H9 (cell line): ENCODE data around the gene WRAP73. TPM values are rescaled to one million over a fixed set of nuclear protein-coding genes. Genes with fewer than 3 reads are reported as not detected.
A peak's percentile ranks its signal among the peaks of the same experiment; 100 is the strongest.

Experiments
- DNase-seq: peaks from one replicate; pipeline ENCODE4 v3.0.0-alpha.2; 2017
- H2AFZ ChIP-seq: one replicate; pipeline ENCODE4 v1.6.1; 2013; ENCODE audit warnings: mild to moderate bottlenecking, low read length, control low read depth, moderate library complexity
- H2AK5ac ChIP-seq: 2 replicates; pipeline ENCODE4 v1.6.1; 2013; ENCODE audit warnings: low read length, control low read depth, mixed read lengths; ENCODE audit not compliant: insufficient read length
- H2BK120ac ChIP-seq: one replicate; pipeline ENCODE4 v1.6.1; 2013; ENCODE audit warnings: low read depth, mild to moderate bottlenecking, low read length, control low read depth, inconsistent platforms; ENCODE audit not compliant: poor library complexity, severe bottlenecking
- H2BK12ac ChIP-seq: 2 replicates; pipeline ENCODE4 v1.6.1; 2013; ENCODE audit warnings: low read length, control low read depth, mixed read lengths, low read depth; ENCODE audit not compliant: insufficient read length
- H2BK15ac ChIP-seq: 2 replicates; pipeline ENCODE4 v1.6.1; 2013; ENCODE audit warnings: low read depth, low read length, control low read depth
- H2BK20ac ChIP-seq: one replicate; pipeline ENCODE4 v1.6.1; 2013; ENCODE audit warnings: low read depth, mild to moderate bottlenecking, low read length, control low read depth, inconsistent platforms; ENCODE audit not compliant: poor library complexity, severe bottlenecking
- H2BK5ac ChIP-seq: 2 replicates; pipeline ENCODE4 v1.6.1; 2013; ENCODE audit warnings: low read length, control low read depth, mixed read lengths; ENCODE audit not compliant: insufficient read length
- H3K14ac ChIP-seq: 2 replicates; pipeline ENCODE4 v1.6.1; 2013; ENCODE audit warnings: low read length, control low read depth; ENCODE audit not compliant: insufficient read depth
- H3K18ac ChIP-seq: 2 replicates; pipeline ENCODE4 v1.6.1; 2013; ENCODE audit warnings: low read depth, mild to moderate bottlenecking, mixed read lengths, low read length, control low read depth; ENCODE audit not compliant: insufficient read length
- H3K23ac ChIP-seq: 2 replicates; pipeline ENCODE4 v1.6.1; 2013; ENCODE audit warnings: low read length, control low read depth, mixed read lengths, low read depth; ENCODE audit not compliant: insufficient read length
- H3K23me2 ChIP-seq: 2 replicates; pipeline ENCODE4 v1.6.1; 2013; ENCODE audit warnings: low read depth, mild to moderate bottlenecking, mixed read lengths, low read length, control low read depth; ENCODE audit not compliant: insufficient read length, poor library complexity, severe bottlenecking
- H3K27ac ChIP-seq: 2 replicates; pipeline ENCODE4 v1.5.1; 2013; ENCODE audit warnings: low read length, control low read depth, mixed read lengths, low read depth; ENCODE audit not compliant: insufficient read length
- H3K27me3 ChIP-seq: 2 replicates; pipeline ENCODE4 v1.6.1; 2013; ENCODE audit warnings: low read length, control low read depth, inconsistent platforms; ENCODE audit not compliant: insufficient read depth
- H3K4ac ChIP-seq: 2 replicates; pipeline ENCODE4 v1.6.1; 2013; ENCODE audit warnings: low read depth, mild to moderate bottlenecking, control low read depth, inconsistent platforms, low read length, moderate library complexity
- H3K4me1 ChIP-seq: 2 replicates; pipeline ENCODE4 v1.6.1; 2013; ENCODE audit warnings: low read length, control low read depth, inconsistent platforms; ENCODE audit not compliant: insufficient read depth
- H3K4me2 ChIP-seq: 2 replicates; pipeline ENCODE4 v1.6.1; 2013; ENCODE audit warnings: low read length, control low read depth, mixed read lengths; ENCODE audit not compliant: insufficient read length, insufficient read depth
- H3K56ac ChIP-seq: 2 replicates; pipeline ENCODE4 v1.6.1; 2013; ENCODE audit warnings: low read depth, mild to moderate bottlenecking, mixed read lengths, low read length, control low read depth; ENCODE audit not compliant: insufficient read length
- H3K79me1 ChIP-seq: 2 replicates; pipeline ENCODE4 v1.6.1; 2013; ENCODE audit warnings: low read depth, mild to moderate bottlenecking, moderate library complexity, low read length, control low read depth, inconsistent platforms; ENCODE audit not compliant: insufficient read depth, poor library complexity, severe bottlenecking
- H3K79me2 ChIP-seq: 2 replicates; pipeline ENCODE4 v1.6.1; 2013; ENCODE audit warnings: low read length, control low read depth, inconsistent platforms; ENCODE audit not compliant: insufficient read depth
- H3K9ac ChIP-seq: 2 replicates; pipeline ENCODE4 v1.6.1; 2013; ENCODE audit warnings: low read length, control low read depth, mixed read lengths; ENCODE audit not compliant: insufficient read length; ENCODE audit errors: extremely low read depth
- H3K9me3 ChIP-seq: one replicate; pipeline ENCODE4 v1.6.1; 2013; ENCODE audit warnings: low read depth, low read length, inconsistent platforms; ENCODE audit not compliant: control insufficient read depth
- H3T11ph ChIP-seq: one replicate; pipeline ENCODE4 v1.6.1; 2013; ENCODE audit warnings: mild to moderate bottlenecking, low read length, control low read depth, inconsistent platforms
- H4K20me1 ChIP-seq: one replicate; pipeline ENCODE4 v1.6.1; 2013; ENCODE audit not compliant: control insufficient read depth, insufficient read length, insufficient read depth
- H4K5ac ChIP-seq: 2 replicates; pipeline ENCODE4 v1.6.1; 2013; ENCODE audit warnings: low read depth, mild to moderate bottlenecking, mixed read lengths, low read length, control low read depth; ENCODE audit not compliant: insufficient read length
- H4K8ac ChIP-seq: replicated peaks from 2 replicates; pipeline ENCODE4 v1.6.1; 2013; ENCODE audit warnings: low read length, control low read depth, mixed read lengths, low read depth; ENCODE audit not compliant: insufficient read length
- H4K91ac ChIP-seq: 2 replicates; pipeline ENCODE4 v1.6.1; 2013; ENCODE audit warnings: low read depth, mild to moderate bottlenecking, moderate library complexity, mixed read lengths, low read length, control low read depth; ENCODE audit not compliant: insufficient read length
- H3K27ac Mint-ChIP-seq, 3 experiments: 2 replicates in 2 of 3; 3 replicates in 1 of 3; pipeline ENCODE4 v1.8.0; 2020 to 2021; ENCODE audit warnings: mixed read lengths in 3 of 3, mild to moderate bottlenecking in 1 of 3, moderate library complexity in 1 of 3
- H3K27me3 Mint-ChIP-seq: 2 replicates; pipeline ENCODE4 v1.8.0; 2021; ENCODE audit warnings: low read depth, mild to moderate bottlenecking, moderate library complexity, mixed read lengths
- H3K36me3 Mint-ChIP-seq, 3 experiments: 2 replicates in 2 of 3; 3 replicates in 1 of 3; pipeline ENCODE4 v1.8.0; 2020 to 2021; ENCODE audit warnings: low read depth in 3 of 3, mixed read lengths in 3 of 3; ENCODE audit not compliant: insufficient read depth in 1 of 3
- H3K4me1 Mint-ChIP-seq, 2 experiments: 2 replicates each; pipeline ENCODE4 v1.8.0; 2020; ENCODE audit warnings: mixed read lengths in 2 of 2
- H3K4me3 Mint-ChIP-seq, 2 experiments: 2 replicates in 1 of 2; 3 replicates in 1 of 2; pipeline ENCODE4 v1.8.0; 2020 to 2021; ENCODE audit warnings: mild to moderate bottlenecking in 2 of 2, mixed read lengths in 2 of 2, moderate library complexity in 1 of 2
- H3K9me3 Mint-ChIP-seq, 2 experiments: 2 replicates in 1 of 2; 3 replicates in 1 of 2; pipeline ENCODE4 v1.8.0; 2020; ENCODE audit warnings: mild to moderate bottlenecking in 2 of 2, mixed read lengths in 2 of 2, moderate library complexity in 1 of 2
- WGBS: extraction: QIAGEN DNeasy Blood & Tissue Kit; methylation state at CpG from one replicate; pipeline ENCODE4 v1.1.7; 2013; ENCODE audit warnings: missing lambda C conversion rate, low lambda C conversion rate, mixed read lengths; ENCODE audit not compliant: insufficient read length; ENCODE audit errors: extremely low coverage; 5-methylcytosine and 5-hydroxymethylcytosine counted together
- total RNA-seq: library from RNA; stranded (reverse); gene quantifications from 2 replicates; pipeline ENCODE4 v1.2.1, GENCODE V29; 2021
- TF ChIP-seq, protein P1 (sequence below): fragments of 200-600 bp; sonication (generic); conservative IDR thresholded peaks from 3 replicates; pipeline ENCODE4 v1.8.0; 2021; ENCODE audit warnings: antibody characterized with exemption, mild to moderate bottlenecking

The WRAP73 gene
- total RNA-seq, 1 experiment from 2014 or later, result 28.4 TPM

DNA sequence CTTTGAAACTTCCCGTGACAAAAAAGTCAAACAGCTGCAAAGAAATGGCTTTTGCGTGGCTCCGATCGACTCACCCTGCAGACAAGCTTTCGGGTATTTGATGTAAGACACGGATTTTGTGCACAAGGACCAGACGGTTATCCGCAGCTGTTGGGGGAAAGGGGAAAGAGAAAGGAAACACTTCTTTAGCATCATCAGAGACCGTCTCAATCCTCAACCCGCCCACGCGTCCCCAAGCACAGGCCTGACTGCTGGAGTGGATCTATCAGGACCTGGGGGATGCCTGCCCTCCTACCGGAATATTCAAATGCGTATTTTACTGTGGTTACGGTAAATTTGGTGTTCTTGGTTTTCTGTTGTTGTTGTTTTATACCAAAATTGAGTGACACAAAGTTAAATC, 11.2 kb downstream of the WRAP73 start:
- no peak overlapping the region for H2BK5ac ChIP-seq
- H3K56ac ChIP-seq, result no peak overlapping the region
- no peaks in the 10 kb centered on the region for H4K20me1 ChIP-seq
- no peak overlapping the region for H3T11ph ChIP-seq
- no peak overlapping the region for H3K14ac ChIP-seq
- no CpG with 5 or more reads among the region's 15 CpGs for WGBS
- TF ChIP-seq, protein P1, sequence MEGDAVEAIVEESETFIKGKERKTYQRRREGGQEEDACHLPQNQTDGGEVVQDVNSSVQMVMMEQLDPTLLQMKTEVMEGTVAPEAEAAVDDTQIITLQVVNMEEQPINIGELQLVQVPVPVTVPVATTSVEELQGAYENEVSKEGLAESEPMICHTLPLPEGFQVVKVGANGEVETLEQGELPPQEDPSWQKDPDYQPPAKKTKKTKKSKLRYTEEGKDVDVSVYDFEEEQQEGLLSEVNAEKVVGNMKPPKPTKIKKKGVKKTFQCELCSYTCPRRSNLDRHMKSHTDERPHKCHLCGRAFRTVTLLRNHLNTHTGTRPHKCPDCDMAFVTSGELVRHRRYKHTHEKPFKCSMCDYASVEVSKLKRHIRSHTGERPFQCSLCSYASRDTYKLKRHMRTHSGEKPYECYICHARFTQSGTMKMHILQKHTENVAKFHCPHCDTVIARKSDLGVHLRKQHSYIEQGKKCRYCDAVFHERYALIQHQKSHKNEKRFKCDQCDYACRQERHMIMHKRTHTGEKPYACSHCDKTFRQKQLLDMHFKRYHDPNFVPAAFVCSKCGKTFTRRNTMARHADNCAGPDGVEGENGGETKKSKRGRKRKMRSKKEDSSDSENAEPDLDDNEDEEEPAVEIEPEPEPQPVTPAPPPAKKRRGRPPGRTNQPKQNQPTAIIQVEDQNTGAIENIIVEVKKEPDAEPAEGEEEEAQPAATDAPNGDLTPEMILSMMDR, result no peak
- no peak overlapping the region for H3K18ac ChIP-seq
- no peaks in the 10 kb centered on the region for H3K27me3 ChIP-seq
- H3K4me2 ChIP-seq, result no peak overlapping the region
- no peak overlapping the region for H2BK12ac ChIP-seq
- H3K79me1 ChIP-seq, result no peaks in the 10 kb centered on the region
- H3K23me2 ChIP-seq, result no peaks in the 10 kb centered on the region
- Mint-ChIP-seq H3K27me3 (no peaks in the 10 kb centered on the region), H3K4me1 (no peaks in the 10 kb centered on the region), H3K36me3 (peaks cover 6 to 57% (median 42%) of the 10 kb centered on the region in 3 experiments; a peak in 6 of 7 replicates), H3K9me3 (no peaks in the 10 kb centered on the region), H3K4me3 (no peak overlapping the region), H3K27ac (peak overlapping the region in 1 of 3 experiments; percentile 40; a peak in 1 of 7 replicates)
- H3K4me1 ChIP-seq, result no peaks in the 10 kb centered on the region
- H3K4ac ChIP-seq, result no peak overlapping the region
- no peaks in the 10 kb centered on the region for H3K79me2 ChIP-seq
- no peak overlapping the region for H4K8ac ChIP-seq
- DNase-seq, result no peak
- H4K91ac ChIP-seq, result no peak overlapping the region
- H3K9me3 ChIP-seq, result no peaks in the 10 kb centered on the region
- no peak overlapping the region for H3K23ac ChIP-seq
- no peak overlapping the region for H2BK20ac ChIP-seq
- no peak overlapping the region for H2AFZ ChIP-seq
- H2AK5ac ChIP-seq, result no peak overlapping the region
- no peak overlapping the region for H4K5ac ChIP-seq
- H3K27ac ChIP-seq, result no peak overlapping the region
- H2BK15ac ChIP-seq, result no peak overlapping the region
- no peak overlapping the region for H3K9ac ChIP-seq
- H2BK120ac ChIP-seq, result no peak overlapping the region
